Measurements from ENCODE around the gene ZDHHC14.

DNA sequence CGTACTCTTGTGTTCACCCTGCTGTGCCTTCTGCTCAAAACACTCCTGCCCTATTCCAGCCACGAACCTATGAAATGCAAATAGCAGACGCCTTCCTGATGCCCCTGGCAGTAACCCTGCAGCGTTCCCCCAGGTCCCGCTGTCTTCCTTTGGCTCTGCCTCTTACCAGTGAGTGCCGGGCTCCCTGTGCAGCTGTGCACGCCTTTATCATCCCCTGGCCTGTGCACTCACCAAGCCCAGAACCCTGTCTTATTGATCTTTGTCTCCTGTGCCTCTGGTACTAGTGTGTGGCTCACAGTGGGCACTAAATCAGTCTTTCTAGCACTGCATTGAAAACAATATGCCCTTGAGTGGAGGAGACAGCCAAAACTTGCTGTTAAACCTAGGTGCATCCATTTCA is 19.7 kb downstream of the ZDHHC14 start:
- TF ChIP-seq, protein P1, sequence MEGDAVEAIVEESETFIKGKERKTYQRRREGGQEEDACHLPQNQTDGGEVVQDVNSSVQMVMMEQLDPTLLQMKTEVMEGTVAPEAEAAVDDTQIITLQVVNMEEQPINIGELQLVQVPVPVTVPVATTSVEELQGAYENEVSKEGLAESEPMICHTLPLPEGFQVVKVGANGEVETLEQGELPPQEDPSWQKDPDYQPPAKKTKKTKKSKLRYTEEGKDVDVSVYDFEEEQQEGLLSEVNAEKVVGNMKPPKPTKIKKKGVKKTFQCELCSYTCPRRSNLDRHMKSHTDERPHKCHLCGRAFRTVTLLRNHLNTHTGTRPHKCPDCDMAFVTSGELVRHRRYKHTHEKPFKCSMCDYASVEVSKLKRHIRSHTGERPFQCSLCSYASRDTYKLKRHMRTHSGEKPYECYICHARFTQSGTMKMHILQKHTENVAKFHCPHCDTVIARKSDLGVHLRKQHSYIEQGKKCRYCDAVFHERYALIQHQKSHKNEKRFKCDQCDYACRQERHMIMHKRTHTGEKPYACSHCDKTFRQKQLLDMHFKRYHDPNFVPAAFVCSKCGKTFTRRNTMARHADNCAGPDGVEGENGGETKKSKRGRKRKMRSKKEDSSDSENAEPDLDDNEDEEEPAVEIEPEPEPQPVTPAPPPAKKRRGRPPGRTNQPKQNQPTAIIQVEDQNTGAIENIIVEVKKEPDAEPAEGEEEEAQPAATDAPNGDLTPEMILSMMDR (IDR thresholded peaks at IDR 0.05): no peak
- TF ChIP-seq POLR2A (IDR thresholded peaks at IDR 0.05): no peak

All from thyroid gland (tissue), 4 donors.